GM21723 (cell line): Measurements from ENCODE around the gene GRM1.
"Not testable (repeated sequence)": the region's sequence is repeated elsewhere in the genome, so short reads cannot be mapped to it uniquely, and the experiment has no call there.

Experiments
- ATAC-seq: cut with Tn5 transposase; IDR thresholded peaks from one replicate; pipeline ENCODE4 v1.9.1; 2021; ENCODE audit warnings: mild to moderate bottlenecking, moderate library complexity; ENCODE audit not compliant: unreplicated experiment

GRM1 gene

DNA sequence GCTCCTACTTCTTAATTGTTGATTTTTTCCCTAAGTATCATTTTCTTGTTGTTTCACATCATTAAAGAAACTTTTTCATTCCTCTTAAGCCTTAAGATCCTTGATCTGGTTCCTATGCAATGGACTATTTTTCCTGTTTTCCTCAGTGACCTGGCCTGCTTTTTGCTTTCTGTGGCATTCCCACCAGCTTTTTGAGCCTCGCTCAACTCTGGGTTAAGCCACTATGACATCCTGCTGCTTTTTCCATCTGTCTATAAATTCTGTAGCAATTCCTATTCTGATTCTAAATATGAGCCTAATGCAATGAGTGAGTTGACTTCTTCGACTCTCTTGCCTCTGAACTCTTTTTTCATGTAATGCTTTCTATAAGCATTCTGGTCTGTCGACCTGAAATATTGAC, 160.3 kb downstream of the GRM1 start:
- no peak for ATAC-seq

DNA sequence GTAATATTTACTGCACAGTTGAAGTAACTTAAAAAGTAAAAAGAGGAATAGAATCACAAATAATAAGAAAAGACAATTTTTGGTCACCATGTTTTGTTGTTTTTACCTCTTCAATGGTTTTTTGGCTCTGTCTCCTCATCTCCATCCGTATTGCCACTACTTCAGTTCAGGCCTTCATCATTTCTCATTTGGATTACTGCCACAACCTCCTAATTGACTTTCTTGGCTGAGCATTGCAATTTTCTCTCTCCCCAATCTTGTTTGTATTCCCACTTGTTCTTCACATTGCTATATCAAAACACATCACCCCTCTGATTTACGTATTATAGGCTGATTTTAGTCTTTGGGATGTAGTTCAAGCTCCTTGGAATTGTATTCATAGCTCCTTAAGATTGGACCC, 161.7 kb downstream of the GRM1 start:
- no peak for ATAC-seq

DNA sequence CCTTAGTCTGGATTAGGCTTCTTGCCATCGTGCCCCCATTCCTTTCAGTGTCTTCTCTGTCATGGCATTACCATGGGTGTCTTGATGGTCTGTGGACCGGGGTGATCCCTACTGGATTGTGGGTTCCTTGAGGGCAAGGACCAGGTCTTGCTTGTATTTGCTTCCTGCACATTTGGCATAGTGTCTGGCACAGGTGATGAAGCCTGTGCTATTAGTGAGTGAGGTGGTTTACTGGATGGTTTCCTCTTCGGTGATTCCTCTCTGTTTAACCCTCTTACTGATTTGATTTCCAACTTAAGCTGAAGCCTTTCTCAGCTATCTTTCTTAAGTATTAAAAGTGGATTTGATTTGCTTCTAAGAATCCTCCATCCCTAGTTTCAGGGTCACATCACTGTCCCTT, 162.3 kb downstream of the GRM1 start:
- ATAC-seq: no peak

DNA sequence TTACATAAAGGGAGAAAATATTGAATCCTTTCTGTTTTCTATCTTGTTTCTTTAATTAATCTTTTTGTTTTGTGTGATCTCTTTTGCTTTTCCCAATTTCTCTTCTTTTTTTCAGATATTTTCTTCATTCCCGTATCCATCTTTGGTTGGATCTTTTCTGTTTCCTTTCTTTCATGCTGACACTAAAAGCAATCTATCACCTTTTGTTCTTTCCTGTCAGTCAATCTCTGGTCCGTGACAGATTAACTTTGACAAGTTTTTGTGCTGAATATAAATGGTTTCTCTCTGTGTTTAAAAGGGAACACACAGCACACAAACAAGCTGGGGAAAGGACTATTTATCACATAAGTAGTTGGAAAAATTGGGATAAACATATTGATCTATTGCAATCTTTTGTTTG, 162.8 kb downstream of the GRM1 start:
- no peak for ATAC-seq

DNA sequence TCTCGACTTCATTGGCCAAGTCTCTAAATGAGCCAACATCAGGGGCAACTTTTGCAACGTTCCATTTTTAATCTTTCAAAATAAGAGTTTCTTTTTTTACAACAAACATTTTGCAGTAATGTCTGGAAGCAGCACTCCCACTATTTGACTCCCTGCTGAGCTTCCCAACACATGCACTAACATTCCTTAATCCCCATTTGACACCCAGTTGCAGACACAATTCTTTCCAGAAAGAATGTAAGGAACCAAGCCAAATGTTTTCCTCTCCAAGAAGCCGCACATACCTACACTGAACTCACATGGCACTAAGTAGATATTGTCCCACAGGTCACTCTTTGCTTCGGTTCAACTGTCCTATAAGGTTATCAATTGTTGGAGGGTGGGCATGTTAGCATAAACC, 165.6 kb downstream of the GRM1 start:
- no peak for ATAC-seq

DNA sequence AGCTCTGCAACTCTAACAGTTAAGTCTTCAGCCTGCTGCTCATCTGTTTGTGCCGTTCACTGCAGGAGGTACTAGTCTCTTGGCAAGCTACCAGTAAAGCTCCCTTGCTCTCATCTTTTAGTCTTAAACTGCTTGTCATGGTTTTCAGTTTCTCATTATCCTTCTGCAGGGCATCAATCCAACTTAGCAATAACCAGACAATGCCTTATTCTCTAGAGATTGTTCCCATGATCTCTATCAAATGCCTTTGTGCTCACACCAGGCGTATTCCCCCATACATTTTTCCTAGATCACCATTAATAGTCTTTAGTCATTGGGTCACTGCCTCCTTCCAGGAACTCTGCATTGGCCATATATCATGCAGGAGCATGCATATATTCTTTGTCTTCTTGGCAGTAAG, 171.3 kb downstream of the GRM1 start:
- ATAC-seq: no peak

DNA sequence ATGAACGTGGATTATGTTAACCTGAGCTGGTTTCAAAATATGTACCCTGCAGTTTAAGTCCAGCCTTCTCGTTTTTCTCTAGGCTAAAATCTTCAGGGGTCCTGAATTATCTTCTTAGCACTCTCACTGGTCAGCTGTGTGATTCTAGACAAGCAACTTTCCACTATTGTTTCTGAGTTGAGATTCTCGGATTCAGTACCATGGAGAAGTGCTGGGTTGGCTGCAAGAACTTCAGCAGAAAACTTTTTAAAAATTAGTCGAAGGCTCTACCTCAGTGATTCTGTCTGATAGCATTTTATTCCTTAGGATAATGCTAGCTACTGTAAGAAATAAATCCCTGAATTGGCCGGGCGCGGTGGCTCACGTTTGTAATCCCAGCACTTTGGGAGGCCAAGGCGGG, 173.7 kb downstream of the GRM1 start:
- no peak for ATAC-seq

DNA sequence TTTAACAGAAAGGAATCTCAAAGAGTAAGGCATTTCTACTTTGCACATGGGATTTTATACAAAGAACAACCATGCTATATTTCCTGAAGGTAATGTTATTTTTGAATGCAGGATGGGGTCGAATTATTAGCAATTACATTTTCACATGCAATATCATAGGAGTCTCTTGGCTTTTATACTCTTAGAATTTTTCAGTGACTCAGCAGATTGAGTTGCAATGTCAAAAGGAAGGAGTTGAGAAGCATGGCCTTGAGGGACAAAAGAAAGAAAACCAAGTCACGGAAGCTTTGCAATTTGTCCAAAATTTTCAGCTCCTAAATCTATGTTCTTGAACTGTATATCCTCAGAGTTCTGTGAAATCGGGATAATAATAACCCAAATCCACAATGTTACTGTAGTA, 181.1 kb downstream of the GRM1 start:
- ATAC-seq: no peak

DNA sequence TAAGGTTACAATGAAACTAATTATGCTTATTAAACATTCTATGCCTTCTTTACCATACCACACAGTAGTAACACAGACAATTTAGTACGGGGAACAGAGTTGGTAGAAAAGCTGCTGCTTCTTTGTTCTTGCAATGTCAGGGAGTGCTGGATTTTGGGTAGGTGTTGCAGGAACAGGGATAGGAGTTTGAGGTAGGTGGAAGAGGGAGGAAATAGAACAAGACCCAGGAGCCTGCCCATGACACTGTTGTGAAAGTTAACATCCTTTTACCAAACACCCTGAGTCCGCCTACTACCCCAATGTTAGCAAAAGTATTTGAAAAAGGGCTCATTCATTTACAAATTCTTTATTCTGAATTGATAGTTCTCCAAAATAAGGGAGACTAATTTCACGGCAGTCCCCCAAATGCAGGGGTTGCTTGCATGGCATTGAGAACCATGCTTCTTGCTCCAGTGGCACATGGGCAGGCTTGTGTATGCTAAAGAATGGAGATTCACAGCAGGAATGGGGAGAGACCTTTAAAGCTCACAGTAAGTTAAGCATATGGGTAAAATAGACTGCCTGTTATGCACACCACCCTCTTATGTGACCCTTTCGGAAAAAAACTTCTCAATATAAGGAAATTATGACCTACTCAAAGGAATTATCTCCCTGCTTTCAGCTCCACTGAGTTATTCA, 181.7 kb downstream of the GRM1 start:
- no peak for ATAC-seq

DNA sequence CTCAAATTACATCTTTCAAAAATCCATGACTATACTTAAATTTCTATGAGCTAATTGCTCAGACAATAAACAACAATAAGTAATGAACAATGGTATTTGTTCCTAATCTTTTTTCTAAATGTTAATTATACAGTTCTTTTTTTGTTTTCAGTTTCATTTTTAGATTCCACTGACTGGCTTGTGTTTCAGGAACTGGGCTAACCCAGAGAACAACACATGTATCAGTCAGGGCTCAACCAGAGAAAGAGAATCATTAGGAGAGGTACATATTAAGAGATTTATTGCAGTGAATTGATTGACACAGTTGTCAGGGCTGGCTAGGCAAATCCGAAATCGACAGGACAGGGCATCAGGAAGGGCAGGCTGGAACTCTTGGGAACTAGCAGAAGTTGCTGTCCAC, 182.8 kb downstream of the GRM1 start:
- ATAC-seq: no peak

DNA sequence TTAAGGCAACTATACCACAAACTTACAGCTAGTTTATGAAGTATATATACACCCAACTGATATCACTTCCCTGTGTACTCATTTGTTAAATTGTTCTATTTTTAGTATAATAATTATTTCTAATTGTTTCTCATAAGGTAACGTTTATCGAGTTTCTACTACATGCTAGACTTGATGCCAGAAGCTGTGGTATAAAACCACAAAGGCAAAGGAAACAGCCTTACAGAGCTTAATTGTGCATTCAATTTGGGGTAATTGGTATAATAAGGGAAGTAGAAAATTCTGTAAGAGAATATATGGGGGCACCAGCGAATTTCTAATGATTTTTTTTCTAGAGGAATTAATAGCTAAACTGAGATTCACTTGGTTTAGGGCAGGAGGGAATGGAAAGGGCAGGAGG, 183.9 kb downstream of the GRM1 start:
- no peak for ATAC-seq

DNA sequence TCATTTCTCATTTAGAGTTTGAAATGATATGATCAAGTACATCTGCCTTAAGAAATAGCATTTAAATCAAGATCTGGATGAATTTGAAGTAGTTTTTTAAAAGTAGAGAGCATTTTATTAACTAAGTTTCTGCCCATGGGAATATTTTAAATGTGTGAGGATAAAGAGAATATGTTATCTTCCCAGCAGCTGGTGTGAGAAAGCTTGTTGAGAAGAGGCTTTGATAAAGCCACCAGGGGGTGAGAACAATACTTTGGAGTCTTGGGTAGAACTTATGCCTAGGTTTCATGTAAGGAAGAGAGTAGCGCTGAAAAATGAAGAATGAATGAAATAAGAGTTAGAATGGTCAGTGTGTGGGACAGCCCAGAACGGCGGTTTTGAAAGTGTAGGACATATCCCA, 190.2 kb downstream of the GRM1 start:
- ATAC-seq: no peak

DNA sequence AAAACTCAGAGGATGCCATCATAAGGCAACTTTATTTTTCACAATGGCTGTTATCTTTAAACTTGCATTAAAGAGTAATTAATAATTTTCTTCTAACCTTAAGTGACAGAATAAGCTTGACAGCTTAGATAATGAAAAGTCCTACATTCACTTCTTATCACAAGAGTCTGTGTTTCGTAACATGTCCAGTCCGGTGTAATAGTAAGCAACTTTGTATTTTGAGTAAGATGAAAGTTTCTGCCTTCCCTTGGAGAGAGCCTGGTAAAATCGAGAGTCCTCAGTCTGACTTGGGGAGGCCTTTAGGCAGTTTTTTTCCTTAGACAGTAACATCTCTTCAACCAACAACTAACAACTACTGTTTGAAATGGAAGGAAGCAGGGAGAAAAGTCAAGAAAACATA, 195.6 kb downstream of the GRM1 start:
- no peak for ATAC-seq

DNA sequence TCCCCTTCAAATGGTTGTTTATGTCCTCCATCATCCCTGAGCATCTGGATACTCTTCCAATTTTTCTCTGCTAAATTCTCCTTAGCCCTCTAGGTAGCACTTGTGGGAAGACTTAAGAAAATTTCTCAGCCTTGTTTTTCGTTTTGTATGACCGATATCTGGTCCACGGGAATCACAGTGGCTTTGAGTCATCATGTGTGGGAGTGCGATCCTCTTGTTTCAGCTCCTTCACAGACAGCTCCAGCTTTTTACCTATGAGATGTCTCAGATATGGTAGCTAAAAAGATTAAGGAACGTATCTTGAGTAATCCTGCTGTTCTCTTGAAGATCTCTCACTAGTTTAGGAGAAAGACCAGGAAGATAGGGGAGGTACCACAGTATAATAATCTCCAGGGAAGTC, 196.1 kb downstream of the GRM1 start:
- ATAC-seq: no peak

DNA sequence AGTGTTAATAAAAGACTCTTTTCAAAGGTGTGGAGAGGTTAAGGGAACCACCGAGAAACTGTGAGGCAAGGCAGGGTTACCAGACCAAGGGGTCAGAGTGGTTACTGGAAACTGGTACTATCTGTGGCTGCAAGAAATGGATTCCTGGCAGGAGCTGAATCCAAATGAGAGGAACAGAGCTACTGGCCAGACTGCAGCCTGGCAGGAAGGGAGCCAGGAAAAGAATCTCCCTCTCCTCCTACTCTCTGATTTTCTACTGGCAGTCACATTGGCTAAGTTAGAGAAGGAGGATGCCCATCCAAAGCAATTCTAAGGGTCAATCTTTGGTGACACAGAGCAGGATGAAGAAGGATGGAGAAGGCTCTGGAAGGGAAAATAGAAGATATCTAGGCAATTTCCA, 211.5 kb downstream of the GRM1 start:
- ATAC-seq: no peak

DNA sequence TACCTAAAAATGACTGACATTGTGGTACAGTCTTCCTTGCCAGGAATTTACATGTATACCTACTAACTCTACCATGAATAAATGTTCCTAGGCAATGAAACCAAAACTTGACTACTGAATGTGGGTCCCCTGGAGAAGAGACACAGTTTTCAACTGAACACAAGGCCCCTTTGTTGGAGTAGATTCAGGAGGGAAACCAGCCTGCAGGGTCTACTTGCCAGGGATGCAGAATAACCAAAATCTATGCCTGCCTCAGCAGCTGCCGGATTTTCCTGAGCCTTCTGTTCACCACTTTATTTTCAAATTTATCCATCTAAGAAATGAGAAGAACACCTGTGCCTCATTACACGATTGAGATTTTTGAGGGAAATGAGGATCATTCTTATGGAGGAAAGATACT, 211.9 kb downstream of the GRM1 start:
- ATAC-seq: no peak

DNA sequence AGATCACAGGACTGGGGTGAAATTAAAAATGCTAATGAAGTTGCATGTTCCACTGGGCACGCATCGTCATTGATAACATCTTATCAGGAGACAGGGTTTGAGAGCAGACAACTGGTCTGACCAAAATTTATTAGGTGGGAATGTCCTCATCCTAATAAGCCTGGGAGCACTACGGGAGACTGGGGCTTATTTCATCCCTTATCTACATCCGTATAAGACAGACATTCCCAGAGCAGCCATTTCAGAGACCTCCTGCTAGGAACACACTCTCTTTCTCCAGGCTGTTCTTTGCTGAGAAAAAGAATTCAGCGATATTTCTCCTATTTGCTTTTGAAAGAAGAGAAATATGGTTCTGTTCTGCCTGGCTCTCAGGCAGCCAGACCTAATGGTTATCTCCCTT, 214.8 kb downstream of the GRM1 start:
- not testable (repeated sequence) for ATAC-seq

DNA sequence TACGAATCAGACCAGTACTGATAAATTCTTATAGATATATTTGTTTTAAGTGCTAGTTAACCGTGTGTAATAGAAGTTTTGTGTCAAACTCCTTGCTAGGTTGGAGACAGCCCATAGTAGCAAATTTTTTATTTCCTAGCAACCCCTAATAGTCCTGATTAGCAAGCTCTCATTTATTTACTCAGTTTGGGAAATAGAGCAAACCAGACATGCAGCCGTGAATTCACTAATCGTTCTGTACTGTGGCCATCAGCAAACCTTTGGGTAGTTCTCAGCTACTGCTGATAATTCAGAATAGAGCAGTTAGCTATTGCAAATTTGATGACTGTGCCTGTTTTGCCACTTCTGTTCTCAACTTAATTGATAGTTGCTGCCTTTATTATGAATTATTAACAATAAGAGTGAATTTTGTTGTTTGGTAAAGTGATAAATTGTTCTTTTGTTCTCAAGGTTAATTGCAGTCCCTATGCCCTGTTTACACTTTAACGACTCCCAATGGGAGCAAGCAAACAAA, 215.8 kb downstream of the GRM1 start:
- ATAC-seq: no peak

DNA sequence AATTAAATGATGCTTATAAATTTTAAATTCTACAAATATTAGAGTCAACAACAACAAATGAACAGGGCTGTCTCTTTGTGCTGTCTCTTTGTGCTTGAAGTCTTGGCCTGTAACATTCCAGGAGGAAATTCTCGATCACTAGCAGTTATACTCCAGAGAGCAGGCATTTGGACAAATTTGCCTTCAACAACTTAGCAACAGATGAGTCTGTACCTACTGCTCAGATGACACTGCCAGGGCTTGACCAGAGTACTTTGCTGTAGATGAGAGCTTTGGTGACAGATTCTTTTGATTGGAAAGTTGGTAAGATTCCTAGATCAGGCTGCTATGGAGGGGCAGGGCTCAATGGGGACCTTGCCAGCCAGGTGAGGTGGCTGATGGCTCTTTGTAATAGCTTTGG, 217.2 kb downstream of the GRM1 start:
- ATAC-seq: no peak

DNA sequence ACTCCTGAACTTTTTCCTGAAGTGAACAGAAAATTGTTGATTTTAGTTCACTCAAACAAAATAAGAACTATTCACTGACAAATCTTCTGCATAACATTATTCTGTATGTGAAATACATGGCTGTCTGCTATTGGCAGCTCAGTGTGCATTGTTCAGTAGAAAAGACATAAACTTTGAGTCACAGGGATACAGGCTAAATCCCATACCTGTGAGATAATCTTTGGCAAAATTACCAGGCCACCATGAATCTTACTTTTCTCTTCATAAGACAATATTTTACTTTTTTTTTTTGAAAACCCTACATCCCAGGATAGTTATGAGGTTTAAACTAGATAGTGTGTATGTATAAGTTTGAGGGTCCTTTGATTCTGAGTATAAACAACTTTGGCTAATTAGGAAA, 224.8 kb downstream of the GRM1 start:
- no peak for ATAC-seq

DNA sequence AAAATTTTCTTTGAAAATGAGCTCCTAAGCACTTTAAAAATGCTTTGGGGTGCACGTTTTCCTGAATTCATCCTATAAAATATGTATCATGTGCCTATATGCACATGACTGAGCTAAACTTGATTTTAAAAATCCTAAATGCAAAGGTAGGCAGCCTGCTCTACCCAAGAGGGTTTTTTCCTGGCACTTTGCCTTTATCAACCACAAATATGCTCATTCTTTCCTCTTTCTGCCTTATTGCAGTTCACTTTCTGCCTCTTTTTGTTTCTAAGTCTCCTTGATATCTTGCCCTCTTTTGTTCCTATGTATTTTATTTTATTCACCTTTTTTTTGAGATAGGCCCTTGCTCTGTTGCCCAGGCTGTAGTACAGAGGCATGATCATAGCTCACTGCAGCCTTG, 229.3 kb downstream of the GRM1 start:
- ATAC-seq: no peak

DNA sequence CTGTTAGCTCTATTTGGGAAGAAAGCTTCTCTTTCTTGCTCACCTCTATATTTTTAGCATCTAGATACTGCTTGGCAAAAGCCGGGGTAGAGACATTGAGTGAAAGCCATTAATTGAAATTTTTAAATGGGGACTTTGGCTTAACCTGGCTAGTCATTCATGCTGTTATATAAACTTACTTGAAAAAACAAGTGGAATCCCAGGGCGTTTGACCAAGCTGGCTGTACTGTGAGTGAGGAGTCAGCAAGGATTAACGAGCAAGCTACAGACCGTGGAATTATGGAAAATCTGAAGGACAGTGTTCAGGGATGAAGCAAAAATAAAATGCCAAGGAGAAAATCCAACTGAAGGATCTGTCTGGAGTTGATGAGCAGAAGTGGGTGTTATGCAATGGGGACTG, 232.0 kb downstream of the GRM1 start:
- no peak for ATAC-seq

DNA sequence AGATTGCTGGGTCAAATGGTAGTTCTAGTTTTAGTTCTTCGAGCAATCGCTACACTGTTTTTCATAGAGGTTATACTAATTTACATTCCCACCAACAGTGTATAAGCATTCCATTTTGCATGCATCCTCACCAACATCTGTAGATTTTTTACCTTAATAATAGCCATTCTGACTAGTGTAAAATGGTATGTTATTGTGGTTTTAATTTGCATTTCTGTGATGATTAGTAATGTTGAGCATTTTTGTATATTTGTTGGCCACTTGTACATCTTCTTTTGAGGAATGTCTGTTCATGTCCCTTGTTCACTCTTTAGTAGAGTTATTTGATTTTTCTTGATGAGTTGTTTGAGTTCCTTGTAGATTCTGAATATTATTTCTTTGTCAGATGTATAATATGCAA, 236.2 kb downstream of the GRM1 start:
- no peak for ATAC-seq
